HG02610 (cell line): ENCODE data around the gene RFTN1.
A peak's percentile ranks its signal among the peaks of the same experiment; 100 is the strongest.
"Not testable (repeated sequence)": the region's sequence is repeated elsewhere in the genome, so short reads cannot be mapped to it uniquely, and the experiment has no call there.

Experiments used
- ATAC-seq: cut with Tn5 transposase; IDR thresholded peaks from one replicate; pipeline ENCODE4 v1.9.1; 2021; ENCODE audit warnings: mild to moderate bottlenecking, moderate library complexity; ENCODE audit not compliant: unreplicated experiment

RFTN1 gene

DNA sequence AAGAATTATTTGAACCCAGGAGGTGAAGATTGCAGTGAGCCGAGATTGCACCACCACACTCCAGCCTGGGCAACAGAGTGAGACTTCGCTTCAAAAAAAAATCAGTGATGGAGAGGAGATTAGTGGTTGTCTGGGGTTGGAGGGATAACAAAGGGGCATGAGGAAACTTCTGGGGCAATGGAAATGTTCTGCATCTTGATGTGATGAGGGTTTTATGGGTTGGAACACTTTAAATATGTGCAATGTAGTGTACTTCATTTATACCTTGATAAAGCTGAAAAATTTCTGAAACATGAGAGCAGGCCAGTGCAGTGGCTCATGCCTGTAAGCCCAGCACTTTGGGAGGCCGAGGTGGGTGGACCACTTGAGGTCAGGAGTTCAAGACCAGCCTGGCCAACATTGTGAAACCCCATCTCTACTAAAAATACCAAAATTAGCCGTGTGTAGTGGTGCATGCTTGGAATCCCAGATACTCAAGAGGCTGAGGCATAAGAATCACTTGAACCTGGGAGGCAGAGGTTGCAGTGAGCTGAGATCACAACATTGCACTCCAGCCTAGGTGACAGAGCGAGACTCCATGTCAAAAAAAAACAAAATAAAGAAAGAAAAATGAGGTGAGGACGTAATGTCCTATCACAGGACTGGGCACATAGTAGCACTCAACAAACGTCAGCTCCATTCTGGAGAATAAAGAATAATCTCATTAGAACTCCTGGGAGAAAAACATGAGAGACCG, 24.0 kb downstream of the RFTN1 start:
- ATAC-seq = not testable (repeated sequence)

DNA sequence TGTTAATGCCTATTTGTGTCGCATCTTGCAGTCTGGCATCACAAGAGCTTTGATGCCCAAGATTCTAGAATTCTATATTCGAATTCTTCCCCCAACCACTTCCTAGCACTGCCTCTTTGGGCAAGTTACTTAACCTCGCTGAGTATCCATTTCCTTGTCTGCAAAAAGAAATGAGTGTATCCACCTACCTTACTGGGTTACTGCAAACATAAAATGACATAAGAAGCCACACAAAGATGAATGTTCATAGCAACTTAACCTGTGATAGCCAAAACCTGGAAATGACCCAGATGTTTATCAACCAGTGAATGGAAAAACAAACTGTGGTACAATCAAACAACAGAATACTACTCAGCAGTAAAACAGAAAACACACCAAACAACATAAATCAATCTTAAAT, 24.9 kb downstream of the RFTN1 start:
- ATAC-seq = no peak

DNA sequence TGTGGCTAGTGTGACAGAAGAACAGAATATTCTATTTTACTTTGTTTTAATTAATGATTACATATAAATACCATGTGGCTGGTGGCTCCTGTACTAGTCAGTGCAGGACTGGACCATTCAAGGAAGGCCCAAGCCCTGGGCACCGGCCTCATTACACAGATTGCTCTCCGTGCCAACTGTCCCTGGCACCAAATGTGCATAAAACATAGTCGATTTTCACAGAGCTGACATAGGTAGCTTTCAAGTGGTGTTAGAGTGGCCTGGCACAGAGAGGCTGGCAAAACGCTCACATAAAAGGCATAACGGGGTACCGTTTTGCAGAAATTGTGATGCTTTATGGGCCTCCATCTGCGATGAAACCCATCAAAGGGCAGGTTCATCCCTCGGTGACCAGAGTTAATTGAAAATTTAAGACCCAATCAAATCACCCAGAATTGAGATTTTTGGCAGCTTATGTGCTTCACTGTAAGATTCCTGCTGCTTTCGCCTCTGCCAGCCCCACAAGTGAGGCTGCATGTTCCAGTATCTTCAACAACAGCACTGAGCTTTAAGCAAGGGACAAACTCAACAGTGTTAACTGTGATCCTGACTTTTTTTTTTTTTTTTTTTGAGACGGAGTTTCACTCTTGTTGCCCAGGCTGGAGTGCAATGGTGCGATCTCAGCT, 25.9 kb downstream of the RFTN1 start:
- no peak for ATAC-seq

GRCh38 chr3:16486951-16487480, 26.5 kb downstream of the RFTN1 start:
- no peak for ATAC-seq

- no peak for ATAC-seq
Measured at GRCh38 chr3:16486201-16486600, 27.3 kb downstream of the RFTN1 start.

DNA sequence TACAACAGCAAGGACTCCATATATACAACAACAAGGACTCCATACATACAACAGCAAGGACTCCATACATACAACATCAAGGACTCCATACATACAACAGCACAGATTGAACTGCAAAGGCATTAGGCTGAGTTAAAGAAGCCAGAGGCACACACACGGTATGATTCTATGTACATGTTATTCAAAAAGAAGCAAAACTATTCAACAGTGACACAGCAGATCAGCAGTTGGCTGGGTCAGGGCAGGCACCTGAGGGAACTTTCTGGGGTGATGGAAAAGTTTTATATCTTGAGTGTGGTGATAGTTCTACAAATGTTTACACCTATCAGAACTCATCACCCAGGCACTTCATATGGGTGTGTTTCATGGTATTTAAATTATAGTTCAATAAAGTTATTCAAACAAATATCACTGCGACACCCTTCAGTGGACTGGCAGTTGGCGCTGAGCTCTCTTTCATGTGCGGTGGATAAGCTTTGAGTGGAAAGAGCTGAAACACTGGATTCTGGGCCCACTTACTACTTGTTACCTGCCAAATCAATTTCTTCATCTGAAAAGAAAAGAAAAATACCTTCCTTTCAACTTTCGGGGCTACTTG, 28.0 kb downstream of the RFTN1 start:
- ATAC-seq = no peak

GRCh38 chr3:16484984-16485383, 28.5 kb downstream of the RFTN1 start:
- ATAC-seq = no peak

DNA sequence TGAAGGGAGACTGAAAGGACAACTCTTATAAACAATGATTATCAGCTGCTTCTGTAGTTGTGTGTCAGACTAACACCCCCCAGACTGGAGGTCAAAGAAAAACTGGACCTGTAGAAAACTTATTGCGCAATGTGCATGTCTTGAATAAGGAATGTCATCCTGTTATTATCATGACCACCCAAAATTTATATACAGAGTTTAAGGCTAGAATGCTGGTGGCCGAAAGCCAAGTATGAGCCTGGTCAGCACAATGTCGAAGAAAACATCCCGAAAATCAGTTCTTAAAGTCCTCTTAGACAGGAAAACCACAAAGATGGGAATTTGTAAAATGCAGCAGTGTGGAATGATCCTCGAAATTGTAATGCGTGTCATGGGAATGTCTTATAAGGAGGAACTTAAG, 29.3 kb downstream of the RFTN1 start:
- ATAC-seq = no peak

DNA sequence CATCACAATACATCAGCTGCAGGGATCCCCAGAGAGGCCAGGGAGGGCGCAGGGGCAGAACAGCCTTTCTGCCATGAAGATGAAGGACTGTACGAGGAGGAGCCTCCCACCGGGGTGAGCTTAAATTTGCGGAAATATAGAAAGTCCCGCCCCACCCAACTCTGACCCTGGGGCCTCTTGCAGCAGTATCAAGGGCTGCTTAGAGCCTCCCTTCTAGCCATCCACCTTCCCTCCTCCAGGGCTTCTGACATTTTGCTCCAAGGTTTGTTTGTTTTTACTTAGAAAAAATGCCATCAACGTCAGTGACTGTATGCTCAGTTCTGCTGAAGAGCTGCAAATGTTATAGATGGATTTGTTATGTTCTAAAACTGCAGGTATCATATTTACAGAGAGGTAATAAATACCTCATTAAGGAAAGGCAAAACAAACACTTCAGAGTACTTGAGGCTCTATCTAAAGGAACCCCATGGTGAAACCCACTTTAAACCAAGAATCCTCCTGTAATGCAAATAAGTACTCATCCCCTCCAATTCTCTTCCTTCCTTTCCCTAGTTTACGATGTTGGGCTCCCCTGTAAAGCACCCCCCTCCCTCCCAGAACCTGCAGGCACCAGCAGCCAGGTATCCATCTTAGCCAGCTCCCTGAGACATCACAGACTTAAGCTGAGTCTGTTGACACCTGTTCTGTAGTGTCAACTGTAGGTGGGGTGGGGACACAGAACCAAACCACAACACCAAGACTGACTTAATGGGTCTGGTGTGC, 30.5 kb downstream of the RFTN1 start:
- peak; percentile 65 for ATAC-seq

- ATAC-seq = peak; percentile 27
Measured at GRCh38 chr3:16482194-16482769, 31.2 kb downstream of the RFTN1 start.

DNA sequence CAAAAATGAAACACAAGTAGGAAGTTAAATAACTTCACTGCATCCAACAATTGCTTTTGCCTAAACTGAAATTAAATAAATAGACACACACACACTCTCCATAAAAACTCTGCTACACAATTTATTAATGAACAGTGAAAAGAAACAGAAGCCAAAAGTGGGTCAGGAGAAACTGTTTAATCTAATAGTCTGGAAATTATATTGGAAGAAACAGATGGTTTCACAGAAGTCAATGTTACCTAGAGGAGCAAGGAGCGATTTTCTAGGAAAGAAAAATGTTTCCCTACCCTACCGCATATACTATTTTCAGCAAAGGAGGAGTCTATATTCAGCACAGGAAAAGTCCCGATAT, 32.0 kb downstream of the RFTN1 start:
- no peak for ATAC-seq

DNA sequence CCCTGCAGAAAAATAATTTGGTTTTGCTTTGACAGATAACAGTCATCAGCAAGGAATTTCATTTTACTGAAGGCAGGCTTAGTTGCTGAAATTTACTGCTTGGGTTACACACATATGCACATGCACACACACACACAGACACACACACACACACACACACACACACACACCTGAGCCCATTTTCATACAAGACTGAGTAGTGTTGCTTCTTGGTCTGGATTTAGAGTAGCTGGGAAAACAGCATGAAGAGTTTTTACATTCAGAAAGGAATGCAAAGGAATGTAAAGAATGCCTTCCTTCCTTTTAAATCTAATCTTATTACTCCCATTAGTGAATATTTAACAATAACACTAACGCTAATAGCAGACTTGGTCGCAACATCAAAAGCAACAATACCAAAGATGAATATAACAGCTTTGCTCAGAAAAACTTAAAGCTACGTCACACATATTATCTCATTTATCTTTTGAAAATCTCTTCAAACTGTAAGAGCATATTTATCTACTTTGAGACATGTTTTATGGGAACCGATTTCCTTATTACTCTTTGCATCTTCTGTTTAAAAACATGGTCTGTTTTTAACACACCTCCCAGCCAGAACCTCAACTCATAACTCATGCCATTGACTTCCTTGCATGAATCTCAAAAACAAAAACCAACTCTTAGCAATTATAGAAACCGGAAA, 32.5 kb downstream of the RFTN1 start:
- no peak for ATAC-seq

GRCh38 chr3:16478516-16478915, 35.0 kb downstream of the RFTN1 start:
- no peak for ATAC-seq

GRCh38 chr3:16477521-16477920, 36.0 kb downstream of the RFTN1 start:
- no peak for ATAC-seq

DNA sequence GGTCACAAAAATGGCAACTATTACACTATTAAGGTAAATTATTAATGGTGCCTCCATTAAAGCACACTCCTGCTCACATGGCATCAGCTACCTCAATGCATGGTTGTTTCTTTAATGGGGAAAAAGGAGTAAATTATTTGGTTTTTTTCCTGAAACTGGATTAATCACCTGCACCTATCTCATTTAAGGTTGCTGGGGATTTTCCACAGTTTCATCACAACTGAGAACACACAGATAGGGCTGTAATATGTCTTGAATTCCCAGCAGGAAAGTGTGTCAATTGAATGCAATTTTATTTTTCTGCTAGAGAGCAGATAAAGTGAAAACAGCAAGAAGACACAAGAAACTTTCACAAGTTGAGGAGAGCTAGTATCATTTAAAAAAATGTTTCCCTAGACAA, 36.4 kb downstream of the RFTN1 start:
- no peak for ATAC-seq

DNA sequence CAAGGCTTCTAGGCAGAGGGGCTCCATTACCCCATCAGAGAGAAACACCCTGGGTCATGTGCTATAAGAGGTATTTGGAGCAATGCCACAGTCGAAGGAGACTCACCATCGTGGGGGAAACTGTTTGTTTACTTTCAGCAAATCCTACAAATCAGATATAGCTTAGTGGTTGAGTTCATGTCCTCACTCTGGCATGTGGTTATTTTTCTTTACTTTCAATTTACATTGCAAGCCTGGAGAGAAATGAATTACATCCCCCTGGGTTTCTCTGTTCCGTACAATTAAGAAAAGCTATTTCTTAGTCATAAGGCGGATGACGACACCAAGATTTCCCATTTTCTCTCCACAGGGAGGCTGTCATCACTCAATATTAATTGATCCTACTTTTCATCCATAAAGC, 36.9 kb downstream of the RFTN1 start:
- ATAC-seq = peak; percentile 82

GRCh38 chr3:16475766-16476165, 37.7 kb downstream of the RFTN1 start:
- ATAC-seq = no peak

DNA sequence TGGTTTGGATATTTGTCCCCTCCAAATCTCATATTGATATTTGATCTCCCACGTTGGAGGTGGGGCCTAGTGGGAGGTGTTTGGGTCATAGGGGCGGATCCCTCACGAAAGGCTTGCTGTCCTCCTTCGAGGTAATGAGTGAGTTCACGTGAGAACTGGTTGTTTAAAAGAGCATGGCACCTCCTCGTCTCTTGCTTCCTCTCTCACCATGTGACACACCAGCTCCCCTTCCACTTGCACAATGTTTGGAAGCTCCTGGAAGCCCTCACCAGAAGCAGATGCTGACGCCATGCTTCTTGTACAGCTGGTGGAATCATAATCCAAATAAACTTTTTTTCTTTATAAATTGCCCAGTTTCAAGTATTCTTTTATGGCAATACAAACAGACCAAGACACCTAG, 38.6 kb downstream of the RFTN1 start:
- ATAC-seq = no peak

DNA sequence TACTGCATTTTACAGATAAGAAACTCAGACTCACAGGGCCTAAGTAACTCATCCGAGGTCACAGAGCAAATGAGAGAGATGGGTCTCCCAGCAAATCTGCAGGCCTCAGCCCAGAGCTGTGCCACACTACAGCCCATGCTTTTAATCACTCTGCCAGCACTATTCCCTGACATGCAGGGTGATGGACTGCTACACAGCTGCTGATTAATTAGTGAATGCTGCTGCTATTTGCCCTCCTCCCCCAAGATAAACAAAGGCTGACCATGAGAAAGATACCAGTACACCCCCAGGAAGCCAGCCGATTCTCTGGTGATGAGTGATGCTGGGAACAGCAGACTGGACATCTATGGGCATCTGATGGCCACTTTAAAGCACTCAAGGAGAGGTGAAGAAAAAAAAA, 39.3 kb downstream of the RFTN1 start:
- no peak for ATAC-seq

GRCh38 chr3:16472593-16472992, 40.9 kb downstream of the RFTN1 start:
- no peak for ATAC-seq
